Measurements from ENCODE around the gene ONECUT1. TPM values are rescaled to one million over a fixed set of nuclear protein-coding genes. Genes with fewer than 3 reads are reported as not detected.

Gene ONECUT1
- total RNA-seq, 1 donor from 2014 or later: 48.9 TPM

DNA sequence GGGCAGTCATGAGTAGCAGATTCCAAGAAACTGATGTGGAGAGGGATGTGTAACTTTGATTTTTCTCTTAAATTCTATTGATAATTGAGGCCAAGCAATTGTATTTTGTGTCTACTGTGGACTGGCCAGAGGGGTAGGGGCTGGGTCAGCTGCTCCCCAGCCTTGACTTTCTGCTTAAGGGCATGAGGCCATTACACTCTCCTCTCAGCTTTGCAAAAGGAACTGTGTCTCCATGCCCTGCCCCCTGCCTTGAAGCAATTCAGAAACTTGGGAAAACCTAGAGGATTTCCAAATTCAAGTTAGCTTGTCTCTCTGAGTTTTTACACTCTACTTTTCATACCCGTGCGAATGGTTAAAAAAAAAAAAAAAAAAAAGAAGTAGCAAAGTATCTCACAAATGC lies 38.6 kb downstream of the ONECUT1 start:
- no peak overlapping the region for H3K4me3 Mint-ChIP-seq (ENCODE audit: unreplicated experiment)
- no peaks in the 10 kb centered on the region for H3K4me1 Mint-ChIP-seq (ENCODE audit: low read depth, unreplicated experiment)
- peaks cover 3% of the 10 kb centered on the region for H3K36me3 Mint-ChIP-seq (ENCODE audit: unreplicated experiment)
- TF ChIP-seq, protein P1, sequence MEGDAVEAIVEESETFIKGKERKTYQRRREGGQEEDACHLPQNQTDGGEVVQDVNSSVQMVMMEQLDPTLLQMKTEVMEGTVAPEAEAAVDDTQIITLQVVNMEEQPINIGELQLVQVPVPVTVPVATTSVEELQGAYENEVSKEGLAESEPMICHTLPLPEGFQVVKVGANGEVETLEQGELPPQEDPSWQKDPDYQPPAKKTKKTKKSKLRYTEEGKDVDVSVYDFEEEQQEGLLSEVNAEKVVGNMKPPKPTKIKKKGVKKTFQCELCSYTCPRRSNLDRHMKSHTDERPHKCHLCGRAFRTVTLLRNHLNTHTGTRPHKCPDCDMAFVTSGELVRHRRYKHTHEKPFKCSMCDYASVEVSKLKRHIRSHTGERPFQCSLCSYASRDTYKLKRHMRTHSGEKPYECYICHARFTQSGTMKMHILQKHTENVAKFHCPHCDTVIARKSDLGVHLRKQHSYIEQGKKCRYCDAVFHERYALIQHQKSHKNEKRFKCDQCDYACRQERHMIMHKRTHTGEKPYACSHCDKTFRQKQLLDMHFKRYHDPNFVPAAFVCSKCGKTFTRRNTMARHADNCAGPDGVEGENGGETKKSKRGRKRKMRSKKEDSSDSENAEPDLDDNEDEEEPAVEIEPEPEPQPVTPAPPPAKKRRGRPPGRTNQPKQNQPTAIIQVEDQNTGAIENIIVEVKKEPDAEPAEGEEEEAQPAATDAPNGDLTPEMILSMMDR (IDR thresholded peaks at IDR 0.05; ENCODE audit: partially characterized antibody, unreplicated experiment): no peak
- H3K9me3 Mint-ChIP-seq (ENCODE audit: unreplicated experiment): no peaks in the 10 kb centered on the region
- no peaks in the 10 kb centered on the region for H3K27me3 Mint-ChIP-seq (ENCODE audit: unreplicated experiment)
- no peak for DNase-seq
- H3K27ac Mint-ChIP-seq (ENCODE audit: unreplicated experiment): no peak overlapping the region

DNA sequence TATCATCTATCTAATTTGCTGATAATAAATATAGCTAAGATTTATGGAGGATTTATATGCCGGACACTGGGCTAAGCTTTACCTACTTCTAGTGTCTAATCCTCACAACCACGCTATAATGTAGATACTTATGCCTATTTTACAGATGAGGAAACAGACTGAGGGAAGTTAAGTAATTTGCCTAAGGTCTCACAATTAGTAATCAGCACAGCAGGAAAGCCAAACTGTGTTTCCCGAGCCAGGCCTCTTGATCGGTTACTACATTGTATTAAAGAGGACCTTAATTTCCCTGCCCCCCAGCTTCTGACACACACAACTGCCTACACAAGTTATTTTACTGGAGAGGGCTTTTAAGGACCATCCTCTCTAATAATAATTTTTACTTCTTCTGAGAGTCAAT lies 40.9 kb downstream of the ONECUT1 start:
- DNase-seq: no peak
- Mint-ChIP-seq H3K36me3 (ENCODE audit: unreplicated experiment) (no peaks in the 10 kb centered on the region), H3K9me3 (ENCODE audit: unreplicated experiment) (peaks cover 2% of the 10 kb centered on the region), H3K27ac (ENCODE audit: unreplicated experiment) (no peak overlapping the region), H3K27me3 (ENCODE audit: unreplicated experiment) (peaks cover 2% of the 10 kb centered on the region), H3K4me3 (ENCODE audit: unreplicated experiment) (no peak overlapping the region), H3K4me1 (ENCODE audit: low read depth, unreplicated experiment) (peaks cover 2% of the 10 kb centered on the region)
- TF ChIP-seq, protein P1 (IDR thresholded peaks at IDR 0.05; ENCODE audit: partially characterized antibody, unreplicated experiment): no peak

DNA sequence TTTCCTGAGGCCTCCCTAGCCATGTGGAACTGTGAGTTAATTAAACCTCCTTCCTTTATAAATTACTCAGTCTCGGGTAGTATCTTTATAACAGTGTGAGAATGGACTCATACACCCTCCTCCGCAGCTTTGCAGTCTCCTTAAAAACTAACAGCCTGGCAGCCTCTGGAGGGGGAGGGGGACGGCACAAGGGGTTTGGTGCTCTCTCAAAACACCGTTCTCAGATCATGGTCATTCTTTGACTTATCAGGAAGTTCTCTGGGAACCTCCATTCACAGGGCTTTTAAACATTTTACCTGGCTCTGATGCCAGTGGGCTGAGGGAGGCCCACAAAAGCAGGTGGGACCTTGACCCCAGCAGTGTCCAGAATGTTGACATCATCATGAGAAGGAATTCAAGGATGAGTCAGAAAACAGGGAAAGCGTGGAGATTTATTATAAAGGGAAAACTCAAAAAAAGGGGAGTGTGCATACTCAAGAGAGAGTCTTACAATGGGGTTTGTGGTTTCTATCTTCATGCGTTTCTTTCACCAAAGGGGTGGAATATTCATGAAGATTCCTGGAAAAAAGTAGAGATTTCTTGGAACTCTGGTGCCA lies 43.9 kb downstream of the ONECUT1 start:
- Mint-ChIP-seq H3K36me3 (ENCODE audit: unreplicated experiment) (no peaks in the 10 kb centered on the region), H3K4me1 (ENCODE audit: low read depth, unreplicated experiment) (peaks cover 2% of the 10 kb centered on the region), H3K27ac (ENCODE audit: unreplicated experiment) (no peak overlapping the region), H3K27me3 (ENCODE audit: unreplicated experiment) (peaks cover 2% of the 10 kb centered on the region), H3K4me3 (ENCODE audit: unreplicated experiment) (no peak overlapping the region), H3K9me3 (ENCODE audit: unreplicated experiment) (peaks cover 2% of the 10 kb centered on the region)
- TF ChIP-seq, protein P1 (IDR thresholded peaks at IDR 0.05; ENCODE audit: partially characterized antibody, unreplicated experiment): no peak
- DNase-seq: no peak

DNA sequence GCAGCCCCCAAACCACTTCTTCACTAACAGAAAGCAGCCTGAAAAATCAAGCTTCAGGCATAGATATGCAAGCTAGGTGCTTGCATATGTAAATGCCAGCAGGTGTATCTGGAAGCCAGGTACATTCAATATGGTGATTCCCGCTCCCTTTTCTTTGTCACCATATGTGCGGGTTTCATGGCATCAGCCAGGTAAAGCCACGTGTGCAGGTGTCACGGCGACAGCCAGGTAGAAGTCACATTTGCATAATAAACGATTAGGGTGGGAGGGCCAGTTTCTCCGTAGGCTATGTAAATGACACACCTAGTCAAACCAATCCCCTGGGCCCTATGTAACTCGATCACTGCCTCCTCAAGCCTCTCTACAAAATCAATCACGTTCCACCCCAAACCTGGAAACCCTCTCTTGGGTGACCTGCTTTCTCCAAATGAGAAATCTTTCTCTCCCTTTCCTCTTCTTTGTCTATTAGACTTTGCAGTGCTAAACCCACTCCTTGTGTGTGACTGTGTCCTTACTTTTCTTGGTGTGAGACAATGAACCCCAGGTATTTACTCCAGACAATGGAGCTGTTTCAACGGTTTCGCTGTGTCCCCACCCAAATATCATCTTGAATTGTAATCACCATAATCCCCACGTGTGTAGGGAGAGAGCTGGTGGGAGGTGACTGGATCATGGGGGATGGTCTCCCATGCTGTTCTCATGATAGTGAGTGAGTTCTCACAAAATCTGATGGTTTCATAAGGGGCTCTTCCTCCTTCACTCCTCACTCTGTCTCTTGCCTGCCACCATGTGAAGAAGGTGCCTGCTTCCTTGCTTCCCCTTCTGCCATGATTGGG lies 44.6 kb downstream of the ONECUT1 start:
- DNase-seq: no peak
- H3K27ac Mint-ChIP-seq (ENCODE audit: unreplicated experiment): no peak overlapping the region

More for the DNA sequence above, 44.6 kb downstream of the ONECUT1 start:
- Mint-ChIP-seq H3K36me3 (ENCODE audit: unreplicated experiment) (no peaks in the 10 kb centered on the region), H3K9me3 (ENCODE audit: unreplicated experiment) (peaks cover 2% of the 10 kb centered on the region), H3K4me1 (ENCODE audit: low read depth, unreplicated experiment) (peaks cover 2% of the 10 kb centered on the region), H3K4me3 (ENCODE audit: unreplicated experiment) (no peak overlapping the region), H3K27me3 (ENCODE audit: unreplicated experiment) (peaks cover 2% of the 10 kb centered on the region)
- TF ChIP-seq, protein P1 (IDR thresholded peaks at IDR 0.05; ENCODE audit: partially characterized antibody, unreplicated experiment): no peak

Data from glutamatergic neuron (in vitro differentiated cells).